K562 (cell line): ENCODE results near the gene ARL14. TPM values are rescaled to one million over a fixed set of nuclear protein-coding genes. Genes with fewer than 3 reads are reported as not detected.

ENCODE experiments used
- ATAC-seq: fragments of 200-7000 bp; cut with Tn5 transposase; 3 replicates; pipeline ENCODE4 v1.9.1; 2020; ENCODE audit warnings: moderate library complexity
- BruUV-seq: library from RNA; stranded (reverse); fragments of 400-500 nt; replicated peaks from 2 replicates; lab custom pipeline; 2021; lab: Mats Ljungman, UMichigan
- CTCF ChIA-PET: fragments of 300-600 bp; formaldehyde crosslinking; extraction: SDS; loops from one replicate; lab custom pipeline; 2021; ENCODE audit warnings: low intra/inter-chr PET ratio; lab: Yijun Ruan, JAX
- POLR2A ChIA-PET: fragments of 300-600, 350-650 bp; sonication (Branson Sonifier 250); formaldehyde crosslinking; extraction: SDS; loops from one replicate; lab custom pipeline; 2021; ENCODE audit warnings: antibody characterized with exemption, inconsistent platforms; lab: Yijun Ruan, JAX
- DNase-seq, 4 experiments: peaks; one replicate each; pipeline versions ENCODE4 v3.0.0 to v3.0.0-alpha.2; 2011 to 2018; ENCODE audit warnings: low spot score in 3 of 4, mixed read lengths in 3 of 4; ENCODE audit errors: extremely low read depth in 1 of 4
- FAIRE-seq: peaks from 2 replicates; lab custom pipeline; 2011; peaks lifted over from hg19 to GRCh38; lab: Jason Lieb, UNC
- H2AFZ ChIP-seq: 2 replicates; pipeline ENCODE4 v1.6.0; 2011; ENCODE audit warnings: low read depth, low read length, control low read depth, inconsistent platforms
- H3K27ac ChIP-seq: fragments of 200-600 bp; 3 replicates; pipeline ENCODE4 v1.8.0; 2011; ENCODE audit warnings: low read depth, mild to moderate bottlenecking, control low read depth, inconsistent platforms, low read length, moderate library complexity, mixed read lengths; ENCODE audit errors: extremely low read depth
- H3K27me3 ChIP-seq, 2 experiments: fragments of 300-600 bp in 1 of 2; 2 replicates in 1 of 2; 3 replicates in 1 of 2; pipeline versions ENCODE4 v1.6.0 to v1.8.0; 2011; ENCODE audit warnings: inconsistent platforms in 2 of 2, low read length in 2 of 2, mild to moderate bottlenecking in 1 of 2, mixed read lengths in 1 of 2, moderate library complexity in 1 of 2; ENCODE audit not compliant: control insufficient read depth in 2 of 2, insufficient read depth in 2 of 2
- H3K36me3 ChIP-seq: fragments of 300-600 bp; 3 replicates; pipeline ENCODE4 v1.8.0; 2011; ENCODE audit warnings: mild to moderate bottlenecking, low read length, inconsistent platforms; ENCODE audit not compliant: control insufficient read depth, insufficient read depth
- H3K4me1 ChIP-seq, 2 experiments: fragments of 200-600 bp in 1 of 2; replicated peaks in 1 of 2; 2 replicates in 1 of 2; 3 replicates in 1 of 2; pipeline versions ENCODE4 v1.5.1 to v1.8.0; 2011; ENCODE audit warnings: inconsistent platforms in 2 of 2, low read length in 2 of 2, mild to moderate bottlenecking in 1 of 2, mixed read lengths in 1 of 2, moderate library complexity in 1 of 2; ENCODE audit not compliant: control insufficient read depth in 2 of 2, insufficient read depth in 2 of 2
- H3K4me2 ChIP-seq: 2 replicates; pipeline ENCODE4 v1.6.1; 2011; ENCODE audit warnings: low read length, control low read depth, inconsistent platforms, mixed read lengths; ENCODE audit not compliant: insufficient read depth
- H3K4me3 ChIP-seq: fragments of 200-600 bp; sonication (generic), shearing (Covaris generic); 2 replicates; pipeline ENCODE4 v1.5.1; 2016; ENCODE audit warnings: control low read depth, inconsistent platforms
- H3K79me2 ChIP-seq: fragments of 200-600 bp; 3 replicates; pipeline ENCODE4 v1.8.0; 2011; ENCODE audit warnings: low read length, inconsistent platforms; ENCODE audit not compliant: control insufficient read depth, insufficient read depth
- H3K9ac ChIP-seq, 2 experiments: 2 replicates each; pipeline versions ENCODE4 v1.6.0 to v1.6.1; 2011; ENCODE audit warnings: low read depth in 2 of 2, low read length in 2 of 2, control low read depth in 1 of 2, inconsistent platforms in 1 of 2, mild to moderate bottlenecking in 1 of 2, mixed read lengths in 1 of 2; ENCODE audit not compliant: insufficient read depth in 1 of 2
- H3K9me1 ChIP-seq: one replicate; pipeline ENCODE4 v1.6.0; 2011; ENCODE audit warnings: inconsistent platforms, mild to moderate bottlenecking, low read length, moderate library complexity; ENCODE audit not compliant: control insufficient read depth, insufficient read depth
- H3K9me3 ChIP-seq: replicated peaks from 2 replicates; pipeline ENCODE4 v1.5.1; 2011; ENCODE audit warnings: low read depth, low read length, inconsistent platforms; ENCODE audit not compliant: control insufficient read depth, insufficient read depth
- H4K20me1 ChIP-seq: replicated peaks from 2 replicates; pipeline ENCODE4 v1.6.1; 2011; ENCODE audit warnings: low read length, inconsistent platforms, mixed read lengths; ENCODE audit not compliant: control insufficient read depth, insufficient read depth
- ESRRB ChIP-seq: fragments of 250-450 bp; sonication (Bioruptor Pico); IDR thresholded peaks from 2 replicates; pipeline ENCODE4 v1.5.0; 2020; ENCODE audit warnings: mild to moderate bottlenecking, moderate library complexity, borderline replicate concordance
- RFX5 ChIP-seq: IDR thresholded peaks from 2 replicates; pipeline ENCODE4 v1.6.1; 2011; ENCODE audit warnings: low read depth, mild to moderate bottlenecking, improper control_type of control experiment, low read length
- TRIM25 ChIP-seq: fragments of 450-650 bp; IDR thresholded peaks from 2 replicates; pipeline ENCODE4 v1.7.0; 2016; ENCODE audit warnings: borderline replicate concordance
- ZBTB17 ChIP-seq: fragments of 450-650 bp; formaldehyde crosslinking; IDR thresholded peaks from 2 replicates; pipeline ENCODE4 v1.4.0; 2020; ENCODE audit warnings: mild to moderate bottlenecking
- ZNF354B ChIP-seq: fragments of 250-450 bp; sonication (Bioruptor Pico); IDR thresholded peaks from 2 replicates; pipeline ENCODE4 v1.4.0; 2020
- whole genome bisulfite sequencing: fragments of 100-300 bp; shearing (Covaris generic); methylation state at CpG from one replicate; pipeline ENCODE4 v1.1.6; 2016; ENCODE audit warnings: low coverage, mixed read lengths; ENCODE audit not compliant: insufficient coverage; ENCODE audit errors: missing lambda C conversion rate; 5-methylcytosine and 5-hydroxymethylcytosine counted together
- in situ Hi-C: fragments of 300-500 bp; cut with MboI; formaldehyde crosslinking; loops from 4 replicates; pipeline ENCODE4 v1.15.0; 2018; ENCODE audit warnings: inconsistent platforms, mixed read lengths
- intact Hi-C: fragments of 100-400 bp; cut with micrococcal nuclease; formaldehyde crosslinking; loops from 2 replicates; pipeline ENCODE4 v1.14.2; 2022
- polyA plus RNA-seq, 8 experiments: library from polyadenylated mRNA; depleted of rRNA in 4 of 8; stranded (reverse) in 5 of 8; unstranded in 3 of 8; fragments of >200 nt; fragmentation: Nextera tagmentation in 2 of 8; fragmentation: Illumina TruSeq in 1 of 8; extraction: Ambion mirVana in 2 of 8; extraction: Trizol in 1 of 8; gene quantifications; 2 replicates each; pipeline versions ENCODE4 v1.2.1 to v1.2.3, GENCODE V29; 2011 to 2014; ENCODE audit warnings: inconsistent platforms in 1 of 8, missing spikeins in 1 of 8
- total RNA-seq, 7 experiments: library from RNA; depleted of rRNA in 6 of 7; stranded (reverse); fragments of >200 nt in 6 of 7; fragmentation: Illumina TruSeq in 2 of 7; extraction: Trizol in 2 of 7; gene quantifications; 2 replicates each; pipeline versions ENCODE4 v1.2.1 to v1.2.3, GENCODE V29; 2011 to 2021; ENCODE audit warnings: low replicate concordance in 1 of 7

ARL14 gene
- total and polyA plus RNA-seq, 9 of the 15 experiments (the other 6 are each of a cell fraction or from before 2014, with no cell fraction given) = not detected

GRCh38 chr3:160677459-160677881, 510 bp downstream of the ARL14 start:
- 10% methylated on average over 4 of the region's 4 CpGs for WGBS
- Histone ChIP-seq H3K79me2 (no peaks in the 10 kb centered on the region), H3K9me3 (no peaks in the 10 kb centered on the region), H3K27me3 (0 out of 5 replicates have a peak, but pooled peaks cover 0 to 6% of the 10 kb centered on the region in 2 experiments), H3K9me1 (no peaks in the 10 kb centered on the region), H2AFZ (no peak overlapping the region), H3K4me3 (no peak overlapping the region), H3K36me3 (no peaks in the 10 kb centered on the region), H3K9ac (no peak overlapping the region), H3K27ac (no peak overlapping the region), H3K4me2 (no peak overlapping the region), H4K20me1 (no peaks in the 10 kb centered on the region), H3K4me1 (no peaks in the 10 kb centered on the region)
- no peak for TF ChIP-seq ESRRB (CRISPR knock-in tag)
- no peak for TF ChIP-seq TRIM25
- TF ChIP-seq RFX5 = no peak
- no peak for TF ChIP-seq ZNF354B (CRISPR knock-in tag)
- TF ChIP-seq ZBTB17 (CRISPR knock-in tag) = no peak
- CTCF ChIA-PET = no interaction called here
- in situ Hi-C loops (no loop called here), intact Hi-C loops (no loop called here)
- no peak for ATAC-seq
- no peak for FAIRE-seq
- POLR2A ChIA-PET = no interaction called here
- no peak for DNase-seq
- BruUV-seq = no TSS peak
